HG03103 (cell line): ENCODE results near the gene PCSK6.

Experiments
- ATAC-seq: cut with Tn5 transposase; IDR thresholded peaks from one replicate; pipeline ENCODE4 v1.9.1; 2021; ENCODE audit warnings: low read depth; ENCODE audit not compliant: unreplicated experiment

Gene PCSK6

GRCh38 chr15:101489599-101490407 is at the start of gene PCSK6:
Gene PCSK6 (minus strand): TSS chr15:101489707. CDS start chr15:101489670, 37 bp downstream.
- no peak for ATAC-seq

DNA sequence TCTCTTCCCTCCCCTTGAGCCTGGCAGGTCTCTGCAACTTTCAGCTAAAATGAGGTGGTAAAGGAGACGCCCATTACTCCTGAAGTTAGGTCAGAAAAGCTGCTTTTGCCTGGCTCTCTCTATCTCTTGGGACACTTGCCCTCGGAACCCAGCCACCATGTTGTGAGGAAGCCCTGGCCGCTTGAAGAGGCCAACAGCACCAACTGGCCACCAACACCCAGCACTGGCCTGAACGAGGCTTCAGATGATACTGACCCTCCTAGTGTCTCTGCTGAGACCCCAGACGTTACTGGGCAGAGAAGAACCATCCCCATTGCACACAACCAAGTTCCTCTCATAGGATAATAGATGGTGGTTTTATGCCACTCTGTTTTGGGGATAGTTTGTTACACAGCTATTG is 49.5 kb upstream of the PCSK6 start:
- ATAC-seq = no peak

DNA sequence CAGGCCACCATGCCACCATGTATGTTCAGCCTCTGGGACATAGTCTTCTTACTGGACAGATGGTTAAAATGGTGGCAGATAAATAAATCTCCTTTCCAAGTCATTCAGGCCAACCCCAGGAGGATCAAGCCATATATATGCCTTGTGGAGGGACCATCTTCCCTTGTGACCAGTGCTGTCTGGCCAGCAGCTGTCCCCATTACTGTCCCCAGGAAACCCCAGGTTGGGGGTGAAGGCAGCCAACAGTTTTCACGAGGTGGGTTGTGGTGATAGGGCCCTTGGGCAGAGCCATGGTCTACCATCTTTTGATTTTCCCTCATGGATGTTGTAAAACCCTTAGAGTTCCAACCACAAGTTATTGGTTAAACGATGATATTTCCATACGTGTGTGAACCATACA is 48.7 kb upstream of the PCSK6 start:
- no peak for ATAC-seq

- ATAC-seq = no peak
These were observed 48.1 kb upstream of the PCSK6 start for GRCh38 chr15:101537483-101538080.

DNA sequence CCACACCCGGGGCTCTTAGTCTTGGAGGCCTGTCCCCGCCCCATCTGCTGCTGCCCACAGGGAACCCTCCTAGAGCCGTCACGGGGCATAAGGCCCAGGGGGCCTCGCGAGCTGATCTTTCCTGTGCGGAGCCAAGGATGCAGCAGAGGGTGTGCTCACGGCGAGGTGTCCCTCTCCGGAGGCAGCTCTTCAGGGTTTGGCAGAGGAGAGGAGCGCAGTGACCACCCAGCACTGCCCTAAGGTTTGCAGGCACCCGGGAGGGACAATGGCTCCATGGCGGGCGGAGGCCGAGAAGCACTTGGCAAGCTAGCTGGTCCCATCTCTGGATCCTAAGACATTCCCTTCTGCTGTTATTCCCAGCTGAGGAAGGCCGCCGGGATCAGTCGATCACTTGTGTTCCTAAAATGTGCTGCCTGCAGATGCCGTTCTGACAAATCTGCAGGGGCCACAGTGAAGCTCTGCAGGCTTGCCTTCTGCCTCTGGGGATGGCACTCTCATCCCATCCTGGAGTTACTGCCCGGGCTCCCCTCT is 47.4 kb upstream of the PCSK6 start:
- no peak for ATAC-seq

GRCh38 chr15:101536166-101536874 is 46.8 kb upstream of the PCSK6 start:
- ATAC-seq = no peak

DNA sequence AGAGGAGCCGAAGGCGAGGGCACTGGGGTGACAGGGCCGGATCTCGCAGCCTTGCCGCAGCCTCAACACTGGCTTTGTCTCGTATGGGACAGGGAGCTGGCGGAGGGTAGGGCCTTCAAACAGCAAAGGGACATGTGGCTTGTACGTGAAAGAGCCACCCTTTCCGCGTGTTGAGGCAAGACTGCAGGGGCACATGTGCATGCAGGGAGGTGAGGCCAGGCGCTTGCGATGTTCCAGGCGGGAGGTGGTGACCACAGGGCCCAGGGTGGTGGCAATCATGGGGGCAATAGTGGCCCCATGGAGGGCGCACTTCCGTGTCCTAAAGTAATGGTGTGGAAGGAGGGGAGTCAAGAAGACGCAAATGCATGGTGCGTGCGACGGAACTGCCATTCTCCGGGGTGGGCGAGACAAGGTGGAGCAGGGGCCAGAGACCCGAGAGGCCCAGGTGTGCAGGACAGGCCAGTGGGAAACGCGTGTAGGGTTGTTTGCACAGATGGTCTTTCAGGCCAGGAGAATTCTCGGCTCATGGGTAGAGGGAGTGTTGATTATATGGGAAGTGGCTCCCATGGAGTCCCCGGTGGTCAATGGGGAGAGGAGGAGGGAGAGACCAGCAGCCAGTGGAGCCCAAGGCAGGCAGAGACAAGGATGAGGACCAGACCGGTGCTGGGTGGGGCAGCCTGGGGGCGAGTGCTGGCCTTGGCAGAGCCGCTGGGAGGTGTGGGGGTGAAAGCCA is 45.8 kb upstream of the PCSK6 start:
- no peak for ATAC-seq

DNA sequence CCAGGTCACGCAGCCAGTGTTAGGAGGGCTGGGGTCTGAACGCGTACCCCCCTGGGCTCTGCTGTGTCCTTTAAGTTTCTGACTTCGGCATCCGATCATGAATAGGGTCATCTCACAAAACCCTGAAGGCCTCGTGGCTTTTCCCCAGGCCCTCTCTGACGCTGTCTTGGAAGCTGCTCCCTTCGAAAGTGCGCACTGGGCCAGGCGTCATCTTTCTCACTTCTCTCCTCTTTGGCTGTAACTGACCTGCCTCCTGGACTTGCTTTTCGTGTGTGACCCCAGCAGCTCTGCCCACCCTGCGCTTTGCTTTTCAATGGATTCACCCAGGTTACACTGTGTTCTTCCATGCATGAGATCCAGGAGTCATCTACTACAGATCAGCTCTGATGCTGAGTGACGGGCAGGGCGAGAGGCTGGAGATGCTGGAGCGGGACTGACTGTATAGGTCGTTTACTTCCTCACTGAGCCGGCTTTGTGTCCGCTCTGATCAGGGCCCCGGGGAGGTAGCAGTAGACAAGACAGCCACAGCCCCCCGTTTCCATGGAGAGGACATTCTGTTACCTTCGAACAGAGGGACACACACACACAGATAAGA is 45.0 kb upstream of the PCSK6 start:
- no peak for ATAC-seq

DNA sequence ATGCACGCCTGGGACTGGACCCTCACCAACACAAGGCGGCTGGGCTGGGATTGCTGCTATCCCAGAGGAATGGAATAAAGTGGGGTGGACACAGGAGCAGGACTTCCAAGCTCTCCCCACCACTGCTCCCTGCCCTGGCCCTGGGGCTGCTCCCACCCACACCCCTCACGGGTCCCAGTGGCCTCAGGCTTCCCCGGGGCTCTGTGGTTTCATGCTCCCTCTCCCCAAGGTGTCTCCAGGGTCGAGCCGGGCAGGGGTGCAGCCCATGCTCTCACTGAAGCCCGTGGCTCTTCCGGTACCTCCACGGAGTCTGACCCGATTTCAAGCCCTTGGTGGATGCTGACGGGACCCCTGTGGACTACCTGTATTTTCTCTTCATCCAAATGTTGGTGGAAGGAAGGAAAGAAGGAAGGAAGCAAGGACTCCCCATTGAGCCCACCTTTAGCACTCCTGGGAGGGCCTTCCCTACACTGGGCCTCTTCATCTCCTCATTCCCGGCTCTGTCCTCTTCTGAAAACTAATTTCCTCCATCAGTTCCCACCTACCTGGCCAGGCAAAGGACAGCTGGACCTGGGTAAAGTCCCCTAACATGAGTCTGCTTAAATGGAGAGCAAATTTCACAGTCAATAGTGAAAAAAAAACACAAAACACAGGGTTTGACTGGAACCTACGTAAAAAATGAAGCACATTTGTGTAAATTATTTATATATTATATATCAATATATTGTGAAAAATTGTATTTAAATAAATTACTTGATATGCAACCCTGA is 44.0 kb upstream of the PCSK6 start:
- ATAC-seq = no peak

DNA sequence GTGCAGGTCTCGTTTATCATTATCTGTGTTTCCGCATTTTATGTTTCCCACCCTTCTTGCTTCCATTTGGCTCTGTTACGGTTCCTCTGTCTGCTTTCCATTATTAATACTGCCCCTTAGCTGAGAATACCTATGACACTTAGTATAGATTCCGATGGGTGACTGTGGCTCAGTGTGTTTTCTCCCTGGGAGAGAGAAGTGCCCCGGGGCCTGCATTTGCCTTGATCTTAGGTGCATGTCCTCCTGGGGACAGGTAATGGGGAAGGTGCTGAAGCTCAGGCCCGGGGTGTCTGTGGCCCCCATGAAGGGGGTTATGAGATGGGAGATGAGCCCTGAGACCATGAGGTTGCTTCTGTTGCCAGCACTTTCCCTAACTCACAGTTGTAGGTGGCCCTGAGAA is 43.4 kb upstream of the PCSK6 start:
- no peak for ATAC-seq

- ATAC-seq = no peak
These were observed 41.7 kb upstream of the PCSK6 start for GRCh38 chr15:101531170-101531569.

DNA sequence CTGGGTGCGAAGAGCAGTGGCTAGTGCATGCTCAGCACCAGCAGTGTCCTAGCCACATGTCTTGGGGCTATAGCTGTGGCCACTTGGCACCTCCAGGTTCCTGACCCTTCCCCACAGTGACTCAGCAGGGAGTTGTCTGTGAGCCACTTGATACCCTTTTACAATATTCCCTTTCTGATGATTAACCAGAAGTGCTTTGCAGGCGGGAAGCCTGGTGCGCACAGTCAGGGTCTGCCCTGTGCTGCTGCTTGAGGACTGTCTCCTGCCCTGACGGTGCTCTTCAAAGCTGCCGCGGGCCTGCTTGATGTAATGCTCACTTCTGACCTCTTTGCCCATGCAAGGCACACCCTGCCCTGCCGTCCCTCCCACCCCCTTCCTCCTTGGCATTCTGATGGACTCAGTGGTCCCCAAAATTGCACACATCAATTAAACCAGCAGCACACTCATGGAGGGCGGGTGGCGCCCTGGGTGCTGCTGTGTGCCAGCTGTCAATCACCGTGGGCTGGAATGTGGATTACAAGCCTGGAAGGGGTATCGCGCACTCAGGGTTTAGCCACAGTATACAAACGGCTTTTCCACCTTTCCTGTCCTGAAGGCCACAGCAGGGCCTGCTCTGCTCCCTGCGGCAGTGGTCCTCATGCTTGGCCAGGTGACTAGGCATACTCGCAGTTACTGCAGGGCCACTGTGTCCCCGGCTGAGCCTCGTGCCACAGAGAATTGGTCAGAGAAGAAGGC is 40.9 kb upstream of the PCSK6 start:
- ATAC-seq = no peak

- ATAC-seq = no peak
These were observed 39.4 kb upstream of the PCSK6 start for GRCh38 chr15:101528917-101529299.

- no peak for ATAC-seq
These were observed 38.8 kb upstream of the PCSK6 start for GRCh38 chr15:101528108-101528916.

DNA sequence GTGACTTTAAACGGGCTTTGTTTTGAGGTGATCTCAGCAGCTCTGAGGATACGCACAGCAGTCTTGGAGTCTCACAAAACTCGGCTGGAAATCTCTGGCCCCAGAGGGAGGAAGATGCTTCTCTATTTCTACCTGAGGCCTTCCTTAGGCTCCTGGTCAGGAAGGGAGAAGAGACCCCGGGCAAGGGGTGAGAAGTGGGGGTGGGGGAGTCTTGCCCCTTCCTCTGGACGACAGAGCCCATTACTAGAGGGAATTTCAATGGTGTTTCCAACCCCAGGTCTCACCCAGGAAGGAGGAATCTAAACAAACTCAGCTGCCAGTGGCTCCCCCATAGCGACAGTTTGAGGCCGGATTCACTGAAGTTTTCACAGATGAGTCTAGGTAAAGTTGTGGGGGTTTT is 37.4 kb upstream of the PCSK6 start:
- ATAC-seq = no peak

GRCh38 chr15:101526442-101526841 is 36.9 kb upstream of the PCSK6 start:
- ATAC-seq = no peak

DNA sequence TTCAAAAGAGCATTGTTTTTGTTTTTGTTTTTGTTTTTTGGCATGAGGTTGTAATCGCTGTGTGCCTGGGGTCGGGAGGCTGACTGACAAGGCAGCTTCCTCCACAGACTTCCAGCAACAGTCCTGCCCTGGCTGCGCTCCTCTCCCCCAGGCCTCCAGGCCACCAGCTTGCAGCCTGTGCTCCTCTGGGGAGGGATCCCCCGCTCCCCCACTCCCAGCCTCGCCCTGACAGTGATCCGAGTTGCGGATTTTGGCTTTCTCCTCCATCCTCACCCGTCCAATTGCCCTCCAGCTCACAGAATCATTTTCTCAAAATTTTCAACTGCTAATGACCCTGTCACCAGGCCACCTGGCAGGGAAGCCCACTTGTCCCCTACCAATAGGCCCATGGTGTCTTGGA is 36.5 kb upstream of the PCSK6 start:
- no peak for ATAC-seq

DNA sequence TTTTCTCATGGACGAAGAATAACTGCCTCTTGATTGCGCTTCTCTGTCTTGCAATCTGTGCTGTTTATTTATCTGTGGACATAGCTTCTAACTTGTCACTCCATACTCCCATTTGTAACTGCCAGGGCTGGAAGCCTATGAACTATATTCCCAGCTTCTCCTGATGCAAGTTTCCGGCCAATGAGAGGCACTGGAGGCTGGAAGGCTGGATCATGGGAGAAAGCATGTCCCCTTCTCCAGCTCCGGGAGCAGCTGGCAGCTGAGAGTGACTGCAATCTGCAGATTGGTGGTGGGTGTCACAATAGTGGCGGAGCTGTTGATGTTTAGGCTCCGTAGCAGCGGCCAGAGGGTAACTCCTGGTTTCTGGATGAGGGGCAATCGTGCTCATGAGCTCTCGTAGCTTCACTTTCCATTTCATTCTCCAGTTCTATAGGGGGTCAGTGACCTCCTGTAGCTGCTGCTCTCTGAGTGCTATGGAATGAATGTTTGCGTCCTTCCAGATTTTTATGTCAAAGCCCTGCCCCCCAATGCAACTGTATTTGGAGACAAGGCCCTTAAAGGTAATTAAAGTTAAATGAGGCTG is 35.7 kb upstream of the PCSK6 start:
- ATAC-seq = no peak
